SKM-1 treated with dmso at 0.1 percent for 144 hours (cell line): ENCODE measurements around the gene MUC4.
"Not testable (repeated sequence)": the region's sequence is repeated elsewhere in the genome, so short reads cannot be mapped to it uniquely, and the experiment has no call there.

Experiments used
- DNase-seq: peaks from one replicate; lab custom pipeline; 2025; ENCODE audit not compliant: unreplicated experiment; lab: John Stamatoyannopoulos, UW

The MUC4 gene

DNA sequence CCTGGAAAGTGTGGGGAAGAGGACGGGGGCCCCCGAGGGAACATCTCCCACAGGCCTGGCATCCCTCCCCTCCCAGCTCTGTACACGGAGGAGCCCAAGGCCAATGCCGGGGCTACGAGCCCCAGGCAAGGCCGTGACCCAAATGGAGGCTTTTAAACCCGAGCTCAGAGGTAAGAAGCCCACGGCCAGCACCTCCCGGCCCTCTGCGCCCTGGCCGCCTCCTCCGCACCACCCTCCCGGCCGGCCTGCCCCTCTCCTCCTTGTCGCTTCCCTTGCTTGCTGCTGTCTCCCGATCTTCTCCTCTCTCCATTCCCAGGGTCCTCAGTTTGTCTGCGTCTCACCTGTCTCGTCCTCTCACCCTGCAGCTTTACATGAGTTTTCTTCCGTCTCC is 1.3 kb downstream of the MUC4 start:
- no peak for DNase-seq

- DNase-seq = no peak
Observed at GRCh38 chr3:195809796-195810454, 1.8 kb downstream of the MUC4 start.

DNA sequence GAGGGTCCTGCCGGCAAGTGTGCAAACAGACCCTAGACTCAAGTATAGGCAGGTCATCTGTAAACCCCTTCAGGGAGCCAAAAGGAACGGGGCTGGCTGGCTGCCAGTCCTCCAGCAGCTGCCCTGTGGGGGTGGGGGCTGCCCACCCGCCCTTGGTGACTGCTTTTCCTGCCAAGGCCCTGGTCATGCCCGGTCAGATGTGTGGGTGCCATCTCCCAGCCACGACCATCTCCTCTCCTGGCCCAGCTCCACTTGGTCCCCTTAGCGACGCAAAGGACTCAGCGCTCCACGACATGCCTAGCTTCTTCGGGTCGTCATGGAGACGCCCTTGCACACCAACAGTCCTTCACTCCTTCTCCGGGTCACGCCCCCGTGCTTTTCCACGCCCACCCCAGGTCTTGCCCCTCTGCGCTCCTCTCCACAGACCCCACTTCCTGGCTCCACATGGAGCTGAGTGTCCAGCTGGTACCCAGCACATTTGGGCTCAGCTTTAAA is 2.4 kb downstream of the MUC4 start:
- no peak for DNase-seq

- no peak for DNase-seq
Observed at GRCh38 chr3:195808741-195809290, 2.9 kb downstream of the MUC4 start.

DNA sequence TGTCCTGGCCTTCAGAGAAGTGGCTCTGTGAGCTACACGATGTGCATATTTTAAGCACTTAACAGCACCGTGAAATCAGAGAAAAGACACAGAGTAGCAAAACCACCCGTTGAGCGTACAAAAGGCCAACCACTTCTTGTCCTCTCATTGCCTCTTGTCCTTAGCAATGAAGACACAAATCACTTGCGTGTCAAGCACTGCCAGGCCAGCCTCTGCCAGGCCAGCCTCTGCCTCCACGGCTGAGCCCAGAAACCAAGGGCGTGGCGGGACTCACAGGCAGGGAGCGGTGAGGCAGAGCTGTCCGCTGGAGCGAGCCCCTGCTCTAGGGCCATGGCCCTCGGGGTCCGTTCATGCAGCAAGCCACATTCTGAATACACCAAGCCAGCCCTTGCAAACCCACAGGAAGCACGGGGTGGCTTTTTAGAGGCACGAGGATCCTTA is 4.0 kb downstream of the MUC4 start:
- DNase-seq = no peak

DNA sequence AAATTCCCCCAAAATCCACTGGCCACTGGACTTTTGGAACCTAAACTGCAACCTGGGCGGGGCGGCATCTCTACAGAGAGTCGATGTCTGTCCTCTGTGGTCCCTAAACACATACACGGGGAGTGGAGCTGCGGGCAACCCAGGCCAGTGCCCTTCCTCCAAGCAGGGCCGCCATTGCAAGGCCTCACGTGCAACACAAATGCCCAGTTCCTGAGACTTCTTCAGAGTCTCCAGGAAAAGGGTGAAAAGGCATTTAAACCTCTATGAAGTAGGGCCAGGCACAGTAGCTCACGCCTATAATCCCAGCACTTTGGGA is 4.9 kb downstream of the MUC4 start:
- DNase-seq = no peak

DNA sequence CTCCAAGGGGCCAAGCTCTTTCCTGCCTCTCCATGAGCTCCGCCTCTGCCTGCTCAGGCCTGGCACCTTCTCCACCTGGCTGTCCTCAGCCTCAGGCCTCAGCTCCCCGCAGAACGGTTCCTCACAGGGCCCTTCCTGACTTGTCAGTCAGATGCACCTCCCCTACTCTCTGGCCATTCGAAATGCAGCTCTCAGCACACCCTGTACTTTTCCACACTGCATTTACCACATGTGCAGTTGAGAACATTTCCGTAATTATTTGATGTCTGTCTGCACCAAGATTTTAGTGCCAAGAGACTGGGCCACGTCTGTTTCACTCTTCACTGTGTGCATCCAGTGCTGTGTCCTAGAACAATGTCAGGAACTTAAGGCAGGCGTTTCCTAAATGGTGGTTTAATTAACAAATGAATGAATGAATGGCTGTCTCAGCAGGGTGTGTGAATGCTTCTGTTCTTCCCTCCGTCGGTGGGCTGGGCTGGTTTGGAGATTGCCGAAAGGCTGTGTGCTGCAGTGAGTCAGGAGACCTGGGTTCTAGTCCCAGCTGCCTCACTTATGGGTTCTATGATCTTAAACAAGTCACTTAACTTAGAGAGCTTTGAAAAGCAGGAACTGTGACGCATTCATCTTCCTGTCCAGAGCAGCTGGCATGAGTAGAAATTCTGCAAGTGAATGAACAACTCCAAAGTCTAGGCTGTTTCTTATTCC is 5.4 kb downstream of the MUC4 start:
- no peak for DNase-seq

DNA sequence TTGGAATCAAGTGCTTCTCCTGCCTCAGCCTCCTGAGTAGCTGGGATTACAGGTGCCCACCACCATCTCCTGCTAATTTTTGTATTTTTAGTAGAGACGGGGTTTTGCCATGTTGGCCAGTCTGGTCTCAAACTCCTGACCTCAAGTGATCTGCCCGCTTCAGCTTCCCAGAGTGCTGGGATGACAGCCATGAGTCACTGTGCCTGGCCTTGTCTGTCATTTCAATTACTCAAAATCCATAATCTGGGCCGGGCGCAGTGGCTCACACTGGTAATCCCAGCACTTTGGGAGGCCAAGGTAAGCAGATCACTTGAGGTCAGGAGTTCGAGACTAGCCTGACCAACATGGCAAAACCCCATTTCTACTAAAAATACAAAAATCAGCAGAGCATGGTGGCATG is 6.1 kb downstream of the MUC4 start:
- not testable (repeated sequence) for DNase-seq

- no peak for DNase-seq
Observed at GRCh38 chr3:195805181-195805580, 6.5 kb downstream of the MUC4 start.

- DNase-seq = no peak
Observed at GRCh38 chr3:195803289-195803908, 8.3 kb downstream of the MUC4 start.

GRCh38 chr3:195802795-195803194 is 8.9 kb downstream of the MUC4 start:
- DNase-seq = no peak

GRCh38 chr3:195802261-195802701 is 9.4 kb downstream of the MUC4 start:
- DNase-seq = no peak

DNA sequence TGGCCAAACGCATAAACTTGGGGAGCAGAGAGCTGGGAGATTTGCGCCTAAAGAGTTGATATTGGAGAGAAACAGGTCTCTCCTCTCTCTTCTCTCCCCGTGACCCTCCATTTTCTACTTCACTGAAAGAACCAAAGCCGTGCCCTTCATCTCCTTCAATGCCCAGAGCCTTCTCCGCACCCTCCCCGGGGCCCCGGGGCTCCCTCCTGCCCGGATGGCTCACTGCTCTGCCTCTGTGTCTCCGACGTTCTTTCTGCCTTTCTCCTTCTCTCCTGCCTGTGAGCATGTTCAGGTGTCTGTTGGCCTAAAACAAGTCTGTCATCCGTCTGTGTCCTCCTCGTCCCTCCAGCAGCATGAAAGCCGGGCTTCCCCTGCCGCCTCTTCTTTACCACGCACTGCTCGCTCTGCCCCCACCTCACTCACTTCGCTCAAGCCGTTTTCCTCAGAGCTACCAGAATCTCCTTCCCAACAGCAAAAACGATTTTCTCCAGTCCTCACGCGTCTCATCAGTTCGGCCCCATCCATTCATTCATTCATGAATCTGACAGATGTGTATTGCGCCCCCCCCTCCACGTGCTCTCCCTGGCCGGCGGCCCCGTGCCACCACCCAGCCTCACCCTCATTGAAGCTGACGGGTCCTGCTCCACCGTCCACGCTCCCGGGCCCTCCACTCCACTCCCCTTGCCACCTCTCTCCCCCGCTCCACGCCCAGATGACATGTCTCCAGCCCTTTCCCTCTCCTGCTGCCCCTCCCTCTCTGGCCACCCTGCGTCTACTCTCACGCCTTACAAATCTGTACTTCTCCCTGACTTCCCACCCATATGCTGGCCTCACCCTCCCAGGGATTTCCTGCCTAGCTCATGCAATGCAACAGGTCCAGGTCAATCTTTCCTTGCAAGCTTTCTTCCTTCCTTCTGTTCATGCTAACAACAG is 10.2 kb downstream of the MUC4 start:
- DNase-seq = no peak

- no peak for DNase-seq
Observed at GRCh38 chr3:195800240-195800639, 11.5 kb downstream of the MUC4 start.

GRCh38 chr3:195796795-195797194 is 14.9 kb downstream of the MUC4 start:
- no peak for DNase-seq

DNA sequence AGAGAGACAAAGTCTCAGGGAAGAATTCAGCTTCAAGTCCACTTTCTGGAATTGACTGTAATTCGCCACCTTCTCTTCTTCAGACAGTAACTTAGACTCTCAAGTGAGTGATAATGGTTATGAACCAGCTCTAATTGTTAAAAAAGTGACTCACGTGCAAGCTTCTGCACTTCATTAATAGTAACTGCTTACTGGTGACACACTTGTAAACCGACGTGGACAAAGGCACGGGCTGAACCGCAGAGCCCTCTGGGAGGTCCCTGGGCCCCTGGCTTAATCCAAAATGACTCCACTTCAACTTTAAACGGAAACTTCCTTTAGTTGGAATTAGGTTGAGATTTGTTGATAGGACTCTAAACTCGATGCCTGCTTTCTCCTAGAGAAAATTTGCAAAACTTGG is 17.0 kb downstream of the MUC4 start:
- no peak for DNase-seq

- not testable (repeated sequence) for DNase-seq
Observed at GRCh38 chr3:195792621-195793020, 19.1 kb downstream of the MUC4 start.

GRCh38 chr3:195790901-195791300 is 20.8 kb downstream of the MUC4 start:
- DNase-seq = no peak

DNA sequence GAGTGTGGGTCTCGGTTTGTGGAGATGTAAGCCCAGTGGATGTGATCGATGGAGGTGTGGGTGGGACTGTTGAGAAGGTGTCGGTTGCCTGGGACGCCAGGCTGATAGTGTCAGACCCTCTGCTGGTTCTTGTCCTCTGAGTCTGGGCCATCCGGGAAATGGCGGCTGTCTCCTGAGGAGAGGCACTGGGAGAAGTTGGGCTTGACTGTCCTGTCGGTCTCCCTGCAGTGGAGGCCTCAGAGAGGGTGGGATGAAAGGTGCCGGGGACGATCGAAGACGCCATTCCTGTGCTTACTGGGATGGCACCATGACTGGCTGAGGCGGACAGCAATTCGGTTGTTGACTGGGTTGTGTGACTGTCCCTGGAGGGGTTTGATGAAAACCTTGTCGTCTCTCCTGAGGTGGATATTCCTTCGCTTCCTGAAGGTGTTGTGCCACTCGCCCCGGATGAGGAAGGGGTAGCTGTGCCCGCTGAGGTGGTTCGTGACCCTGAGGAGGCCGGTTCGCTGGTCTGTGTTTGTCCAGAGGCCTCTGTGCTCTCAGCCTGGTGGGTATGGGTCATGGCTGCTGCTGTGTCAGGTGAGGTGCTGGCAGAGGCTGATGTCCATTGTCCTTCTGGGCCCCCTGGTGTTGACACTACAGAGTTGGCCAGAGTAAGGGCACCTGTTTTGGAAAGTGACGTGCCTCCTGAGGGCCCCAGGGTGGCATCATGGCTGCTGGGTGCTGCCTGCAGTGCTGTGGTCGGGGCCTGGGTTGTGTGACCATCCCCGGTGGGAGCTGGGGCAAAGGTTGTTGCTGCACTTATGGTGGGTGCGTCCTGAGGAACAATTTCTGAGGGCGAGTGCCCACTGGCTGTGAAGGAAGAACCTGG is 22.8 kb downstream of the MUC4 start:
- no peak for DNase-seq
